TTC549 (cell line): ENCODE results near the gene PRR5.
"Not testable (repeated sequence)": the region's sequence is repeated elsewhere in the genome, so short reads cannot be mapped to it uniquely, and the experiment has no call there.

Source experiments
- FAIRE-seq: peaks from 2 replicates; lab custom pipeline; 2012; peaks lifted over from hg19 to GRCh38; lab: Jason Lieb, UNC

Gene PRR5

DNA sequence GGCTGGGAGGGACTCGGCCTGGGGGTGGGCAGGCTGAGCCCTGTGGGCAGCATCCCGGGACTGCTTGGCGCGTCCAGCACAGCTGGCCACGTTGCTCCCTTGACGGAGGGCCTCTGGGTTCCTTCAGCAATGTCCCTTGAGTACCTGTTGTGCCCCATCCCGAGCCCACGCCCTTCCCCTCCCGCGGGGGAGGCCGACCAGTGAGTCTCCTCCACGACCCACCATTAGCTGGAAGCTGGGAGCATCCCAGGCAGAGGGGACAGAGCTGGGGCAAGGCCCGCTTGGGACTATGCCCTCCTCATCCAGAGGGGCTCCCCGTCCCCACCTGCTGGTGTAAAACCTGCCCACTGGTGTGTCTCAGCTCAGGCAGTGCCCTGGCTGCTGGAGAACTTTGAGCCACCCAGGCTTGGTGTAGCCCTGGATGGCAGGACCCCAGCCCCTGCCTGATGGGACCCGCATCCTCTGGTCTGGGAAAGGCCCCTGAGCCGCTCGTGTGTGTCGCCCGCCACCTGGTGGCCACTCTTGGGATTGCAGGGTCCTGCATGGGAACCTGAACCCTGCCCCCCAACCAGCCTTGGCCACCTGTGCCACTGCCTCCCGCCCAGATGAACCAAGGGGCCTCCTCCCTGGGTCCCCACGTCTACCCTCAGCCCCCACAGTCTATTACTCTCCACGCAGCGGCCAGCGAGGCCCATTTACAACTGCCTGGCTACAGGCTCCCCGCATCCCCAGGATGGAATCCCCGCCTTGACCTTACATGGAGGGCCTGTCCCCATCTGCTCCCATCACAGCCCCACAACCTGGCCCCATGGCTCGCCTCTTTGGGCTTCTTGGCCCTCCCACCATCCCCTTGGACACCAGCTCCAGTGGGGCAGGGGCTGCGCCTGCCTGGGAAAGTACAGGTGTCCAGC is 33.8 kb downstream of the PRR5 start:
- no peak for FAIRE-seq

DNA sequence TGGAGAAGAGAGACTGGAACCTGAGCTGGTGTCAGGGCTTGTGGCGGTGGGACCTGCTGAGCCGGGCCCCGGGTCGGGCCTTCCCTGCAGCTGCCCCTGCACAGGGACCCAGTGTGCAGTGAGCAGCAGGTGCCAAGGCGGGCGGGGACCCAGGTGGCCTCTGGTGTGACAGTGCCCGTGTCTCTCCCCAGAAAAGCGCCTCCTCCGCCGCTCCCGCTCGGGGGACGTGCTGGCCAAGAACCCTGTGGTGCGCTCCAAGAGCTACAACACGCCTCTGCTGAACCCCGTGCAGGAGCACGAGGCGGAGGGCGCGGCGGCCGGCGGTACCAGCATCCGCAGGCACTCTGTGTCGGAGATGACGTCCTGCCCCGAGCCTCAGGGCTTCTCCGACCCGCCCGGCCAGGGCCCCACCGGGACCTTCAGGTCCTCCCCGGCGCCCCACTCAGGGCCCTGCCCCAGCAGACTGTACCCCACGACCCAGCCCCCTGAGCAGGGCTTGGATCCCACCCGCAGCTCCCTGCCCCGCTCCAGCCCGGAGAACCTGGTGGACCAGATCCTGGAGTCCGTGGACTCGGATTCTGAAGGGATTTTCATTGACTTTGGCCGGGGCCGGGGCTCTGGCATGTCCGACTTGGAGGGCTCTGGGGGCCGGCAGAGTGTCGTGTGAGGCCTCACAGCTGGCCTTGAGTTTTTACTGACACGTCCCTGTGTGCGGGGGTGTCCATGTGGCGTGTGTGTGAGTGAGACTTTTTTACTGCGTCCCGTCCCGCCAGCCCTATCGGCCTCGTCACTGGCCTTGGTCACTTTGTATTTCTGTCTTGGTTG is 34.8 kb downstream of the PRR5 start:
- FAIRE-seq = no peak

DNA sequence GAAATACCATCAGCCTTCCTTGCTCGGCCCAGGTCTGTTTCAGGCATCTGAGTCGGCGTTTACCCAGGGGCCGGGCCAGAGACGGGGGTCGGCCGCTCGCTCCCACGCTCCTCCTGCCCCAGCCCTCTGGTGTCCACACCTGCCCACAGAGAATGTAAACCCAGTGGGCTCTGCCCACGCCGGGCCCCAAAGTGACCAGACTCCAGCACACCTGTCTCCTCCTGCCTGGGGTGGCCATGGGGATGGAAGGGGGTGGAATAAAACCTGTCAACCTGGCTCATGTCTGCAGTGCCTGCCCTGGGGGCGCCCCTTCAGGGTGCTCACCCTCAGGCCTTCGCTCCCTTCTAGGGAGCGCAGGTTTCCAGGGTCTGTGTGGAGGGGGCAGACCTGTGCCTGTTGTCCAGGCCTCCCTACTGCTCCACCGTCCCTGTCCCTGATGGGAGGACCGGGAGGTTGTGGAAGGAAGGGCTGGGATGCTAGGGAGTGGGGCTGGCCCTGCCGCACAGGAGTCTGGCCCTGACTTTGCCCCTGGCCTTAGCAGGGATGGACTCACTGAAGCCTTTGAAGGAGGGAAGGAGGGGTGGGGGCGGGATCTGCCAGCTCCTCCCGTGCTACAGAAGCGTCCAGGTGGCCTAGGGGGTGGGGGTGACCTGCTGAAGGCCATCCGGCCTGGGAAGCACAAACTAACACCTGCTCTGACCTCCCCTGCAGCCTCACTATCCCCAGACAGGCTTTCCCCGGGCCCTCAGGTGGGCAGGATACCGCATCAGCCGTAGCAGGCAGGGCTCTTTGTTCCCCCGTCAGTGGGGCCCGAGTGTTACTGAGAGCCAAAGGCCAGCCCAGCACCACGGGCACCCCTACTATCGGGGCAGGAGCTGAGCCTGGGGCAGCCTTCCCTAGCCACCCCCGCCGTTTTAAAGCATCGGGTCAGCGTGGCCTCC is 35.7 kb downstream of the PRR5 start:
- no peak for FAIRE-seq

DNA sequence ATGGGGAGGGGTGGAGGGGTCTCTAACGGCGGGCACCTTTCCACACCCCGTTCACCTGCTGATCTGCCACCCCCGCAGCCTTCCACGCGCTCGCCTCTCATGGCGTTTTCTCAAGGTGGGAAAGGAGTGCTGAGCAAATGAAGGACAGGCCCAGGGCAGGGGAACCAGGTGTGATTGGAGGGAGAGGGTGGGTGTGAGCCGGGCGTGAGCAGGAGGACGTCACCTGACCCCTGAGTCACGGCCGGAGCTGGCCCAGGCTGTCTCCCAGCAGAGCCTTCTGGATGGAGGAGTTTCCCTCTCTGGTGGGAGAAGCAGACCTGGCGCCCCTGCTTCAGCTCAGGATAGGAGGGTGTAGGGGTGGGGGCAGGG is 36.3 kb downstream of the PRR5 start:
- no peak for FAIRE-seq

DNA sequence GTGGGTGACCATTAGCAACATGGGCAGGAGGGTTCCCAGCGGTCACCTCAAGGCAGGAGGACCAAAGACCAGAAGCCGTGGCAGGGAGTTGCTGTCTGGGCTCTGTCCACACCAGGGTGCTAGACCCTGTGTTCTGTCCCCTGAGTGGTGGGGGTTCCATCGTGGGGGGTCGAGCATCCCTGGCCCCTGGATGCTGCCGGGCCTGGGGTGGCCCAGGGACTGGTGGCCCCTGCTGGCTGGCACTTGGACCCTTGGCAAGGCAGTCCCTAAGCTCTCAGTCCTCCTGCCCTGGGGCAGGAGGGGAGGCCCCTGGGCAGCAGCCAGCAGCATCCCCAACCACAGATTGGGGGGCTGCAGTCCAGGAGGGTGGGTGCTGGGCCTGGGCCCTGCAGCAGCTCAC is 37.0 kb downstream of the PRR5 start:
- no peak for FAIRE-seq

DNA sequence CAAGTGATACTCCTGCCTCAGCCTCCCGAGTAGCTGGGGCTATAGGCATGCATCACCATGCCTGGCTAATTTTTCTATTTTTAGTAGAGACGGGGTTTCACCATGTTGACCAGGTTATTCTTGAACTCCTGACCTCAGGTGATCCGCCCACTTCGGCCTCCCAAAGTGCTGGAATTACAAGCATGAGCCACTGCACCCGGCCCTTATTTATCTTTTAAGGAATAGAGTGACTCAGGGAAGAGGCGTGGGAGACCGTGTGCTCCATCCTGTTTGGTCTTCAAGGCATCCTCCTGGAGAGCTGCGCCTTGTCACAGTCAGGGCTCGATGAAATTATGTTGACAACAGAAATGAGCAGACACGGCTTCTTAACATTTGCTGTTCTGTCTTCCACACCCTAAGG is 37.7 kb downstream of the PRR5 start:
- not testable (repeated sequence) for FAIRE-seq

DNA sequence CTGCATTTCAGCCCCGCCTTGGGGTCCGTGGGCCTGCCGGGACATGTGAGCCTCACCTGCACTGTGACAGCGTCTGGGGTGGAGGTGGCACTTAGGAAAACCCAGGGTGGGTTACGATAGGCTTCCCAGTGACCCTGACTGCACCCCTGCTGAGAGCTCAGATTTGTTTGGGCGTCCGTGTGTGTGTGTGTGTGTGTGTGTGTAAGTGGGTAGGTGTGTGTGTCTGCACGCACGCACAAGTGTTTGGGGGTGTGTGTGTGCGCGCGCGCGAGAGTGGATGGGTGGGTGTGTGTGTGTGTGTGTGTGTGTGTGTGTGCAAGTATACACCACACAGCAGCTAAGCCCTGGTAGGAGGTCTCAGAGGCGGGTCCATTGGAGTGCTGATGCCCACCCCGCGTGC is 38.3 kb downstream of the PRR5 start:
- FAIRE-seq = no peak

DNA sequence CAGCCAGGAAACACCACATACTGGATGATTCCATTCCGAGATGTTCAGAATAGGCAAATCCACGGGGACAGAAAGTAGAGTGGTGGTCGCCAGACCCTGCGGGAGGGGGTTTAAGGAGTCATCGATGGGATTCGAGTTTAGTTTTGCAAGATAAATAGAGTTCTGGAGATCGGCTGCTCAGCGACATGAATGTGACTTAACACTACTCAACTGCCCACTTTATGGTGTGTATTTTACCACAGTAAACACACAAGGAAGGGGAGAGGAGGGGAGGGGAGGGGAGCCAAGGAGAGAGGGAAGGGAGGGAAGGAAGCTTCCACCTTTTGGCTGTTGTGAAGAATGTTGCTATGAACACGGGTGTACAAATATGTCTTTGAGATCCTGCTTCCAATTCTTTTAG is 39.9 kb downstream of the PRR5 start:
- FAIRE-seq = no peak

DNA sequence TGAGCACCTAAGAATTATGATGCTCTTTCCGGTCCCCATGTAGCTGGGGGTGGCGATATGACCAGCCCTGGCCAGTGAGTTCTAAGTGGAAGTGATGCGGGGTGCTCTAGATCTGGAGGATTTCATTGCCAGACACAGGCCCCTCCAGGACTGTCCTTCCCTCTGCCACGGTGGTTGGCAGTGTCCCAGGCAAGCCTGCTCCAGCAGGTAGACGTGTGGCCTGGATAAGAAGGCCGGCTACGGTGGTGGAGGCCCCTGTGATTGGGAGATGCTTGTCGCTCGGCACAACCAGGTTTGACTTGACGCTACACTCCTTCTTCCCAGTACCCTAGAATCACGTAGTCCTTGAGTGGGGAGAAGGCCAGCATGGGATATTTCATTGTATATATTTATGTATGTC is 41.2 kb downstream of the PRR5 start:
- FAIRE-seq = no peak

DNA sequence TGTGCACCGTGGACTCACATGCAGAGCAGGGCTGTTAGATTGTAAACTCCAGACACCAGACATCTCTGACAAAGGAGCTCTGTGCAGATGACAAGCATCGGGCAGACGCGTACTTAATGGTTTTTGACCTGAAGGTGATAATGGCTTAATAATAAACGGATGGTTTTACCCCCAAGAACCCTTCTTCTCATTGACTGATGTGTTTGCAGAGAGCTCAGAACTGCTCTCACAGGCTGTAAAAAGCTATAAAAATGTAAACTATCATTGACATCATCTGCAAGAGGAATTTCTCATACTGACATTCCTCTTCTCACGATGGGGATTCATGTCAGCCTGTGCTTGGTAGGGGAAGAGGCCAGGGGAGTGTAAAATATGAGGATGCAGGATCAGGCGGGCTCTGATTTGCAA is 41.8 kb downstream of the PRR5 start:
- no peak for FAIRE-seq

DNA sequence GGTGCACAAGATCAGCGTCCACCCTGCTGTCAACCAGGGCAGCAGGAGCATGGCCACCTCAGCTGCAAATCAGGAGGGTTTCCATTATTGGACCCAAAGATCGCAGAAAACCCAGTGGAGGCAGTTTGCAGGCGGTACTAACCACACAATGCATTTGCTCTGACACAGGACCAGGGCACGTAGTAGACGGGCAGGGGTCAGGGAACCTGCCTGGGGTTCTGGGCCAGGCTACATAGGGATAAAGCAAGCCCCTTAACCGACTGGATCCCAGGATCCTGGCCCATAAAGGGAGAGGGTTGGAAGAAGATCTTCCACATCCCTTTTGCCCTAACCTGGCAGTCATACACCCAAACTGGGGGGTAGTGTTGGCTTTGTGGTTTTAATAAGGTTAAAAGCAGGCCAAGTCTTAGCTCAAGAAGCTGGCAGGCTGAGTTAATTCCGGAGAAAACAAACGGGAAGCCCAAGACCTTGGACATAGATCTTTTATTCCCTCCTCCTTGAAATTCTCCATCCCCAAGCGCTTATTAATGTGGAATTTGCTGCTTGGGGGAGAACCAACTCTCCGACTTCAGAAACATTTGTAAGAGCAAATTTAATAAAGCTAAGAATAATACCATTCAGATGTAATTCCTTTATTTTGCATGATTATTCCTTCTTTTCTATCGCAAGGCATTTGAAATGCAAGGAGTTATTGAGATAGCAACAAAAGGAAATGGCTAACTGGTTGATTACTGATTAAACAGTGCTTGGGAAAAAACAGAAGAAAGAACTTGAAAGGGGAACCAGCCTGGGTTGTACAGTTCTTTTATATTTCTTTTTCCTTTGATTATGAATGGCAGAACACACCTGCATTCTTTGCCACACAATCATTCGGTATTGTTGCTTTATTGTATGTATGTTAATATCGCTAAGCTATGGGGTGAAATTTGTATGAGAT is 44.1 kb downstream of the PRR5 start:
- no peak for FAIRE-seq

DNA sequence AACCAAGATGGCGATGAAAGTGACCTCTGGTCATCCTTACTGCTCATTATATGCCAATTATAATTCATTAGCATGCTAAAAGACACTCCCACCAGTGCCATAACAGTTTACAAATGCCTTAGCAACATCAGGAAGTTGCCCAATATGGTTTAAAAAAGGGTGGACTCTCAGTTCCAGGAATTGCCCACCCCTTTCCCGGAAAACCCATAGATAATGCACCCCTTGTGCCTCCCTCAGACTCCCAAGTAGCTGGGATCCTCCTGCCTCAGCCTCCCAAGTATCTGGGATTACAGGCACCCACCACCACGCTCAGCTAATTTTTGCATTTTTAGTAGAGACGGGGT is 45.8 kb downstream of the PRR5 start:
- not testable (repeated sequence) for FAIRE-seq

DNA sequence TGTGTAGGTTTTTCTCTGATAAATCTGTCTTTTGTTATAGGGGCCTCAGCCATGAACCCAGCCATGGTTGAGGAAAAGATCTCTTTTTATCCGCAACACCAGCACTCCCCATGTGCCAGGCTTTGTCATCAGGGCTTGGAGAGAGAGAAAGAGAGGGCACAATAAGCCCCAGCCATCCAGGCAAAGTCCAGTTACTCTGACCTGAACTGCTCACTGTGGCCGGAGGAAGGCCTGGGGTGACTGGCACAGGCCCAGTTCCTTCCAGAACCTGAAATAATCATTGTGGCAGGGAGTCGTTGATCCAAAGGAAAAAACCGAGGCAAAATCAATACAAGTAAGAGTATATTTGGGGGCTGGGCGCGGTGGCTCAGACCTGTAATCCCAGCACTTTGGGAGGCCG is 46.5 kb downstream of the PRR5 start:
- no peak for FAIRE-seq

DNA sequence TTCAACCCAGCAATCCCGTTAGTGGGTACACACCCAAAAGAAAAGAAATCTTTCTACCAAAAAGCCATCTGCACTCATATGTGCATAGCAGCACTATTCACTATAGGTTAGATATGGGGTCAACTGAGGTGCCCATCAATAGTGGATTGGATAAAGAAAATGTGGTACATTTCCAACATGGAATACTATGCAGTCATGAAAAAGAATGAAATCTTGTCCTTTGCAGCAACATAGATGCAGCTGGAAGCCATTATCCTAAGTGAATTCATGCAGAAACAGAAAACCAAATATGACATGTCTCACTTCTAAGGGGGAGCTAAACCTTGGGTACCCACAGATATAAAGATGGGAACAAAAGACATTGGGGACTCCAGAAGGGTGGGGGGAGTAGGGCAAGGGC is 48.5 kb downstream of the PRR5 start:
- no peak for FAIRE-seq

DNA sequence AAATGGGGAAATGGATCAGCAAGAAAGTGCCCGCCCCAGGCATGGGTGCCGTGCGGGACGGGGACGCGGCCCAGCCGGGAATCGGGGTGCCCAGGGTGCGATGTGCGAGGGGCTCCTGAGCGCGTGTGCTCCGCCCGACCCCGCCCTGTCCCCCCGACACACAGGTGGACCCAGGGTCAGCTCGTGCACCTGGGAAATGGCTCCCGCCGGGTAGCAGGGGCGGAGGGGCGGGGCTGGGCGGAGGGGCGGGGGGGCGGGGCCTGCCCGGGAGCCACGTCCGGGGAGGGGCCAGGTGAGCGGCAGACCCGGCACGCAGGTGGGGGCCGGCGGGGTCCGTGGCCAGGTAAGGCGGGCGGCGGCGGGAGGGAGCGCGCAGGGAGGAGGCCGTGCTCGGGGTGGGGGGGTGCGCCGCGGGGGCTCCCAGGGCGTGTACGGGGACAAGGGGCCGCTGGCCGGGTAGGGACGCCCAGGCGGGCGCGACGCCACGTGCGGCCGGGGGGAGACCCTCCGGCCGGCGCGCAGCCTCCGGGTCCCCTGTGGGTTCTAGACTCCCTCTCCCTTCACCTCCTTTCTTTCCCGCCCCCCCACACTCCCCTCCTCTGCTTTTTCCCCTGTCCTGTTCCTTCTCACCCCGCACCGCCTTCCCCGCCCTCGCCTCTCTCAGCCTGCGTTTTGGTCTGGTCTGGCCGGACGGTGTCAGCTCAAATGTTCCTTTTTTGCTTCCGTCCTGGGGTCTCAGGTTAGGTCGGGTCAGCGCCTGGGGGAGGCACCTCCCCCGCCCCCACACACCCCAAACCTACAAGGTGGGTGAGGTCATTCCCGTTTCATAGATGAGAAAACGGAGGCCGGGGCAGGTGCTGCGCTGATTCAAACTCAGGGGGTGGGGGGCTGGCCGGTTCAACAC is 50.5 kb downstream of the PRR5 start, which contains the start of gene ARHGAP8:
TSS of gene ARHGAP8 (plus strand) at position 291 of the 904 bp plus-strand sequence. CDS start 33,953 bp downstream, outside the sequence.
- FAIRE-seq = no peak

DNA sequence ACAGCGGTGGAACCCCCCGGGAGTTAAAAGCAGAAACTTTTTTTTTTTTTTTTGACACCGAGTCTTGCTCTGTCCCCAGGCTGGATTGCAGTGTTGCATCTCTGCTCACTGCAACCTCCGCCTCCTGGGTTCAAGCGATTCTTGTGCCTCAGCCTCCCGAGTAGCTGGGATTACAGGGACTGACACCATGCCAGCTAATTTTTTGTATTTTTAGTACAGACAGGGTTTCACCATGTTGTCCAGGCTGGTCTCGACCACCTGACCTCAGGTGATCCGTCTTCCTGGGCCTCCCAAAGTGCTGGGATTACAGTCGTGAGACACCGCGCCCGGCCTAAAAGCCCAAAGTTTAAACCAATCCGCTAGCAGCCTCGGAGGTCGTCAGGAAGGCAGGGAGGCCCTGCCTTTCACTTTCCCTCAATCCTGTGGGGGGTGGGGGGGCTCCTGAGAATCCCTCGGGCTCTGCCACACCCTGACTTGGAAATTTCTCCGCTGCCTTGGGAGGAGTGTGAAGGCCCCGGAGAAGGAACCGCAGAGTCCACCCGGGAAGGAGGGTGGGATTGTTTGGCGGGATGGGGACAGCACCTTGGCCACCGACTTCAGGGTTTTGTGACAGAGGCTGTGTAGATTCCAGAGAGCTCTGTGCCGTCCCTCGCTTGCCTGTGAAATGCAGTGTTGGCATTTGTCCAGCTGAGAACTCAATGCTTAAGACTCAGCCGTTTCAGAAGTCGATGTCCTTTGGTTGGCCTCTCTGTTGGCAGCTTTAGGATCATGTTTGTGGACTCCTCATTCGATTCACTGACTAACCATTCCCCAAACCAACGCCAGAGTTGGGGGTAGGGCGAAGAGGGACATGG is 51.4 kb downstream of the PRR5 start:
- FAIRE-seq = no peak

DNA sequence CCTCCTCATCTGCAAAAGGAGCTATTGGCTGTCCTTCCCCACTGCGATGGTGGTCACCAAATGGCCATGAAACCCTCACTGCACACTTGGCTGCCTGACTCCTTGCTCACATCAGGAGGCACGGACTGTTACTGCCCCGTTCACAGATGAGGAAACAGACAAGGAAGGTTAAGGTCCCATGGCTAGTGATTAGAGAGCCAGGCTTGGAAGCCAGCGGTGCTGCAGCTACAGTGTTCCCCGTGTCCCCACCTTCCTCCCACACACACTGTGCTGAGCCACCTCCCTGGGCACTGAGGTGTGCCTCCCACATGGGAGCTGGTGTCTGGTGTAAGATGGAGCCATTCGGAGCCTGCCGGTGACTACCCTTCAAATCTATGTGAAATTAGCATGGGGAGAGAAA is 53.0 kb downstream of the PRR5 start:
- no peak for FAIRE-seq

DNA sequence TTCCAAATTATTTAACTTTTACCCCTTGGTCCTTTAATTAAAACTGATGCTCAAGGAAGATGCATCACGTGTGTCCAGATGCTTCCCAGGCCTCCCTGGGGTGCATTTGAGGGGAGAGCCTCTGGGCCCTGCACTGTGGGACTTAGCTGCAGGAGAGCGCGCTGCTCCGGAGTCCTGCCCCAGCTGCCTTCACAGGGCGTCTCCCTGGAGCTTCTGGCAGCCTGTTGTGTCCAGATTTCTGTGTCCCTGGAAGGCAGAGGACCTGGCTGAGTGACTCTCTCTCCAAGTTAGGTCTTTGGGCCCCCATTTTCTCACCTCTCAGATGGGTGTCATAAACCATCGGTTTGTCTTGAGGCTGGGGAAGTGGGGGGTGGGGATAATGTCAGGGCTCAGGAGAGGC is 53.4 kb downstream of the PRR5 start:
- FAIRE-seq = no peak

DNA sequence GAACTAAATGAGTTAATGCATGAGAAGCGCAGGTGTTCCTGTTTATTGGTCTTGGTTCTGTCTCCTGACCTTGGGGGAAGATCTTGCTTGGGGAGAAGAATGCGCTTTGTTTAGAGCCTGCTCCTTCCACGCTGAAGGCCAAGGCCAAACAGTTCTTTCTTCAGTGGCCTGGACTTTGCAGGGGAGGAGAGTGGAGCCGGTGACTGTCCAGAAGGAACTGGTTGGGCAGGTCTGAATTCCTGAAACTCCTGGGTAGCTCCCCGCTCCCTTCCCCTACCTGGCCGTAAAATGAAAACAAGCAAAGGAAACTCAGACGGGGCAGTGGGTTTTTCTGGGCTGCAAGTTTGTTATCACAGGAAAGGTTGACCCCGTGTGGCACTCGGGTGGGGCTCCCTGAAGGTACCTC is 54.0 kb downstream of the PRR5 start:
- FAIRE-seq = no peak
